HG03135 (cell line): ENCODE results near the gene BICRA.
"Not testable (repeated sequence)": the region's sequence is repeated elsewhere in the genome, so short reads cannot be mapped to it uniquely, and the experiment has no call there.

ENCODE experiments used
- ATAC-seq: cut with Tn5 transposase; IDR thresholded peaks from one replicate; pipeline ENCODE4 v1.9.1; 2021; ENCODE audit warnings: mild to moderate bottlenecking, moderate library complexity; ENCODE audit not compliant: unreplicated experiment

Gene BICRA

DNA sequence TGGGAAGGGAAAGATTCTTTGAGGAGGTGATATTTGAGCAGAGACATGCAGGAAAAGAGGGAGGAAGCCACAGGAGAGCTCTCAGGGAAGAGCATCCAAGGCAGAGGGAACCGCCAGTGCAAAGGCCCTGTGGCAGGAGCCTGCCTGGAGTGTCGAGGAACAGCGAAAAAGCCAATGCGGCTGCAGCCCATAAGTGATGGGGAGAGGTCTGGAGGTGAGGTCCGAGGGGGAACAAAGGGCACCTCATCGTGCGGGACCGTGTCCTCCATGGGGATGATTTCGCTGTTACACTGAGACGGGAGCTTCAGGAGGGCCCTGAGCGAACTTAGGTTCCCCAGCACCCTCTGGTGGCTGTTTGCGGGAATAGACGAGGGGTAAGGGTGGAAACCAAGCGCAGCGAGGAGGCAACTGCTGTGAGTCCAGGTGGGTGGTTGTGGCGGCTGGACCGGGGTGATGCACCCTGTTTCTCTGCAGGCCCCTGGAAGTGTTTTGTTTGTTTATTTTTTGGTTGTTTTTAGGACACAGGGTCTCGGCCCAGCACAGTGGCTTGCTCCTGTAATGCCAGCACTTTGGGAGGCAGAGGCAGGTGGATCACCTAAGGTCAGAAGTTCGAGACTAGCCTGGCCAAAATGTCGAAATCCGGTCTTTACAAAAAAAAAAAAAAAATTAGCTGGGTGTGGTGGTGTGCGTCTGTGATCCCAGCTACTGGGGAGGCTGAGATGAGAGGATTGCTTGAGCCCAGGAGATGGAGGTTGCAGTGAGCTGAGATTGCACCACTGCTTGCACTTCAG is 98.4 kb downstream of the BICRA start:
- ATAC-seq, result no peak

DNA sequence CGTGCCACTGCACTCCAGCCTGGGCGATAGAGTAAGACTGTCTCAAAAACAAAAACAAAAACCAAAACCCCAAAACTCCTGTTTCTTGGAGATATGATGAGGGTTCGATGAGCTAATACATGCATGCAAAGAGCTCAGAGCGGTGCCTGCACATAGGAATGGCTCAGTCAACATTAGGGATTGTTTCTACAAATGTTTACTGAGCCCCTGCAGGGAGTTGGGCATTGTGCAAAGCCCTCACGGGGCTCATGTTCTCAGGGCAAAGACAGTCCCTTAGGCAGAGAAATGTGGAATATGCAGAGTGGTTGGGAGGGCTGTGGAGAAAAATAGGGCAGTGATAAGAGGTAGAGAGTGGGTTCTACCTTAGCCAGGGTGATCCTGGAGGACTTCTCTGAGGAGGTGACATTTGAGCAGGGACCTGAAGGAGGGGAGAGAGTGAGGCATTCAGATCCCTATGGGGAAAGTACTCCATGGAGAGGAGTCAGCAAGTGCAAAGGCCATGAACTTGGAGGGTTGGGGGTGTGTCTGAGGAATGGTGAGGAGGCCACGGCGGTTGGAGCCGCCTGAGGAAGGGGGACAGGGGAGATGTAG is 102.8 kb downstream of the BICRA start:
- ATAC-seq, result no peak

DNA sequence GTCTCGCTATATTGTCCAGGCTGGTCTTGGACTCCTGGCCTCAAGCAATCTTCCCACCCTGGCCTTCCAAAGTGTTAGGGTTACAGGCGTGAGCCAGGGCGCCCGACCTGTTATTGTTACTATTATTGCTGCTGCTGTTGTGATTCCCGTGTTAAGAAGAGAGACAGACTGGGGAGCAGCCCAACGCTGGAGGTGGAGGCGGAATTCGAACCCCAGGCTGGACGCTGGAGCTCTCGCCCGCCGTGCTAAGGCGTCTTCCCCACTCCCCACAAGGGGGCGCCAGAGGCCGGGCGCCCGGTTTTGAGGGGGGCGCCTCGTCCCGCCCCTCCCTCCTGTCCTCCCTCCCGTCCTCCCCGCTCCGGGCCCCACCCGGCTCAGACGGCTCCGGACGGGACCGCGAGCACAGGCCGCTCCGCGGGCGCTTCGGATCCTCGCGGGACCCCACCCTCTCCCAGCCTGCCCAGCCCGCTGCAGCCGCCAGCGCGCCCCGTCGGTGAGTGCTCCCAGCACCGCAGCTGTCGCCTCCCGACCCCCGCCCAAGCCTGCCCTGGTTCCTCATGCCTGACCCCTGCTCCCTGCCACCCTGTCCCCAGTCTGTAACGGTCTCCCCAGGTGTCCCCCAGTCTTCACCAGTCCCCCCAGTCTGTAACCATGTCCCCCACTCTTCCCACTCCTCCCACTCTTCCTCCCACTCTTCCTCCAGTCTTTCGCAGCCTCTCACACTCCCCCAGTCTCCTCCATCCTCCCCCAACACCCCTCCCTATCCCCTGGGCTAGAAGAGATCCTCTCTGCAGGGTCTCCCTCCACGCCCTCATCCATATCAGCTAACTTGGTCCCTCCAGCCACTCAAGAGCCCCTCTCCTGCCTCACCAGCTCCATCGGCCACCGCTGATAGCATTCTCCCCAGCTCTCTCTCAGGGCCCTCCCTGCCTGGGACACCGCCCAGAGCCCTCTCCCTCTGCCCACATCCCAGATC is 104.4 kb downstream of the BICRA start, which contains the start of gene EHD2:
Gene EHD2, plus strand, starts transcription at position 377 of the 976 bp plus-strand sequence. CDS start 3,191 bp downstream, outside the sequence.
- no peak for ATAC-seq

DNA sequence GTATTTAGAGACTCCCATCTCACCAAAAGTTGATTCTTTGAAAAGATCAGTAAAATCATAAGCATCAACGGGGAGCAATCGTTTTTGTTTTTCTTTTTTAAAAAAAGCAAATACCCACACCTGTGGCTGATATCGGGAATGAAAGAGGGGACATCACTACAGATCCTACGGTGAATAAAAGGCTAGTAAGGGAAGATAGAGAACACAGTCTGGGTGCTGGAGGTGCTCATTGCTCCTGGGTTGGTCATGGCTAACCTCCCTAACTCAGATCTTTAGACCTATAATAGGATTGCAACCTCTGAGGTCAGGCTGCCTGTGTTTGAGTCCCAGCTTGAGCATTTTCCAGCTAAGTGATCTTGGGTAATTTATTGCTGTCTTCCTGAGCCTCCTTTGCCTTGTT is 105.4 kb downstream of the BICRA start:
- ATAC-seq, result no peak

DNA sequence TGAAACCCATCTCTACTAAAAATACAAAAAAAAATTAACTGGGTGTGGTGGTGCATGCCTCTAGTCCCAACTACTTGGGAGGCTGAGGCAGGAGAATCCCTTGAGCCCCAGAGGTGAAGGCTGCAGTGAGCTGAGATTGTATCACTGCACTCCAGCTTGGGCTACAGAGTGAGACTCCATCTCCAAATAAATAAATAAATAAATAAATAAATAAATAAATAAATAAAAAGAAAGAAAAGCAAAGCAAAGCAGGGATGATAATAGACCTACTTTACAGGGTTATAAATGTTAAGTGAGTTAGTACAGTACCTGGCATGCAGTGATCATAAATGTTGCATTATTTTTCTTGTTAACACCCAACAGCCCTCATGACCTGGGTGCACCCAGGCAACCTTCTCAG is 105.9 kb downstream of the BICRA start:
- not testable (repeated sequence) for ATAC-seq

DNA sequence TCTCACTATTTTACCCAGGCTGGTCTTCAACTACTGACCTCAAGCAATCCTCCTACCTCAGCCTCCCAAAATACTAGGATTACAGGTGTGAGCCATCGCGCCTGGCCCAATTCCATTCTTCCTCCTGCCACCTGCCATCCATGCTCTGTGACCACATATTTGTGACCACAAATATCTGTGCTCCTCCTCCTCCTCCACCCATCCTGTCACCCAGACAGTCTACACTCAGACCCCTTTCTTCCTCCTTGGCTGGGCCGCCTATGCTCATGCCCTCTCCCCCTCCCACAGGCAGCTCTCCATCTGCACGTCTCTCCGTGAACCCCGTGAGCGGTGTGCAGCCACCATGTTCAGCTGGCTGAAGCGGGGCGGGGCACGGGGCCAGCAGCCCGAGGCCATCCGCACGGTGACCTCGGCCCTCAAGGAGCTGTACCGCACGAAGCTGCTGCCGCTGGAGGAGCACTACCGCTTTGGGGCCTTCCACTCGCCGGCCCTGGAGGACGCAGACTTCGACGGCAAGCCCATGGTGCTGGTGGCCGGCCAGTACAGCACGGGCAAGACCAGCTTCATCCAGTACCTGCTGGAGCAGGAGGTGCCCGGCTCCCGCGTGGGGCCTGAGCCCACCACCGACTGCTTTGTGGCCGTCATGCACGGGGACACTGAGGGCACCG is 107.5 kb downstream of the BICRA start:
- ATAC-seq, result no peak

DNA sequence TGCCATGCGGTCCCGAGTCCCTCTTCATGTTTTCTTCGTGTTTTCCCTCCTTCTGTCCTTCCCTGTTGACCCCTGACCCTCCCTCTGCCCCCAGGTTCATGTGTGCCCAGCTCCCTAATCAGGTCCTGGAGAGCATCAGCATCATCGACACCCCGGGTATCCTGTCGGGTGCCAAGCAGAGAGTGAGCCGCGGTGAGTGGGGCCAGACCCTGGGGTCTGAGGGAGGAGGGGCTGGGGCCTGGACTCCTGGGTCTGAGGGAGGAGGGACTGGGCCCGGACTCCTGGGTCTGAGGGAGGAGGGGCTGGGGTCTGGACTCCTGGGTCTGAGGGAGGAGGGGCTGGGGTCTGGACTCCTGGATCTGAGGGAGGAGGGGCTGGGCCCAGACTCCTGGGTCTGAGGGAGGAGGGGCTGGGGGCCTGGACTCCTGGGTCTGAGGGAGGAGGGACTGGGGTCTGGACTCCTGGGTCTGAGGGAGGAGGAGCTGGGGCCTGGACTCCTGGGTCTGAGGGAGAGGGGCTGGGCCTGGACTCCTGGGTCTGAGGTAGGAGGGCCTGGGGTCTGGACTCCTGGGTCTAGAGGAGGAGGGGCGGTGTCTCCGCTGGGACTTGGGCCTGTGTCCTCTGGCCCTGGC is 109.6 kb downstream of the BICRA start:
- not testable (repeated sequence) for ATAC-seq

DNA sequence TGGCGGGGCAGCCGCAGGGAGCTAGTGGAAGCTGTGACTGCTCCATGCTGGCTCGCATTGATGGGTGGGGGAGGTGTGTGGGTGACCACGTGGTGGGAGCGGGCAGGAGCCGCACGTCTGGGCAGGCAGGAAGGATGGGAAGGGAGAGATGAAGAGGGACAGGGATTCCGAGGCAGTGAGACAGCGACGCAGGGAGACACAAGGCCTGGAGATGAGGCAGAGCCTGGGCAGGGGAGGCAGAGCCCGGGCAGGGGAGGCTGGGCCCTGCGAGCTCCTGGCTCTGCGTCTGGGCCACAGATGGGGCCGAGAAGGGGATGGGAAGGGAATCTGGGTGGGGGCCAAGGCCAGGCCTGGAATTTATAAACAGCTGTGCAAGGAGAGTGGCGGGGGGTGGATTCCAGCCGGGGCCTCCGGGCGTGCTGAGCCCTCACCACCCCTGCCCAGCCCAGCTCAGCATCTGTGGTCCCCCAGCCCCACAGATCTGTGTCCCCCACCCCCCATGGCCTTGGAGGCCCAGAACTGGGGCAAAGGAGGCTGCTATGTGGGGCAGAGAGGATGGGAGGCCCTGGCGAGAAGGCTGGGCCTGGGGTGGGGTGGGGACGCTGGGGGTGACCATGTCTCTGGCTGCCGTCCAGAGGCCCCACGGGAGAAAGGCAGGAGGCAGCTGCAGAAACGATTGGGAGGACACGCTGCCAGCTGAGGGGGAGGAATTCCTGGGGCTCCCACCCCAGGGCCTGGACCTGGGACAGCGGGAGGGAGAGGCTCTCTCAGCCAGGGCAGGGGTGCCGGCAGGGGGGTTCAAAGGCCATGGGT is 110.3 kb downstream of the BICRA start:
- ATAC-seq, result no peak

DNA sequence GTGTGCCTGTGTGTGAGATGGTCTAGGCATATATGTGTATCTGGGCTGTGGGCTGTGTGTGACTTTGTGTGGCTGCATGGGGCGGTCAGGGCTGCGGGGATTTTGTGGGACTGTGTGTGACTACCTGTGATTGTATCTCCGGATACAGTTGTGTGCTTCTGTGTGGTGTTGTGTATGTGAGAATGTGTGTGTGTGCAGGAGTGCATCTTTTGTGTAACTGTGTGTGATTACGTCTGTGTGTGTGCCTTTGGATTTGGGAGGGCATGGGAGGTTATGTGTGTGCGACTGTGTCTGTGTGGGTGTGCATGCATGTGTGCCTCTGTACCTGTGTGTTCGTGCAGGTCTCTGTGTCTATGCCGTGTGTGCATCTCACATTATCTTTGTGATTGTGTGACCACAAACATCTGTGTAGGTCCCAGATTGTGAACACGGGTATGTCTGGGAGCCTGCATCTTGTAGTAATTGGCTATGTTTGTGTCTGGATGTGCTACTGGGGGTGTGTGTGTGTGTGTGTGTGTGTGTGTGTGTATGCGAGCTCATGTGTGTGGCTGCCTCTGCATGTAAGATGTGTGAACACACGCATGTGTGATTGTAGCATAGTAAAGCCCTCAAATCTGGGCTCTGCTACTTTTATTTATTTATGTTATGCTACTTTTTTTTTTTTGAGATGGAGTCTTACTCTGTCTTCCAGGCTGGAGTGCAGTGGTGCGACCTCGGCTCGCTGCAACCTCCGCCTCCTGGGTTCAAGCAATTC is 111.9 kb downstream of the BICRA start:
- no peak for ATAC-seq

DNA sequence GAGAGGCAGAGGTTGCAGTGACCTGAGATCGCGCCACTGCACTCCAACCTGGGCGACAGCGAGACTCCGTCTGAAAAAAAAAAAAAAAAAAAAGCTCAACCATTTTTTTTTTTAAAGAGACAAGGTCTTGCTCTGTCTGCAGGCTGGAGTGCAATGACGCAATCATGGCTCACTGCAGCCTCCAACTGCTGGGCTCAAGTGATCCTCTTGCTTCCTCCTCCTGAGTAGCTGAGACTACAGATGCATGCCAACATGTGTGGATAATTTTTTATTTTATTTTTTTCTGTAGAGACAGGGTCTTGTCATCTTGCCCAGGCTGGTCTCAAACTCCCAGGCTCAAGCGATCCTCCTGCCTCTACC is 114.6 kb downstream of the BICRA start:
- no peak for ATAC-seq

DNA sequence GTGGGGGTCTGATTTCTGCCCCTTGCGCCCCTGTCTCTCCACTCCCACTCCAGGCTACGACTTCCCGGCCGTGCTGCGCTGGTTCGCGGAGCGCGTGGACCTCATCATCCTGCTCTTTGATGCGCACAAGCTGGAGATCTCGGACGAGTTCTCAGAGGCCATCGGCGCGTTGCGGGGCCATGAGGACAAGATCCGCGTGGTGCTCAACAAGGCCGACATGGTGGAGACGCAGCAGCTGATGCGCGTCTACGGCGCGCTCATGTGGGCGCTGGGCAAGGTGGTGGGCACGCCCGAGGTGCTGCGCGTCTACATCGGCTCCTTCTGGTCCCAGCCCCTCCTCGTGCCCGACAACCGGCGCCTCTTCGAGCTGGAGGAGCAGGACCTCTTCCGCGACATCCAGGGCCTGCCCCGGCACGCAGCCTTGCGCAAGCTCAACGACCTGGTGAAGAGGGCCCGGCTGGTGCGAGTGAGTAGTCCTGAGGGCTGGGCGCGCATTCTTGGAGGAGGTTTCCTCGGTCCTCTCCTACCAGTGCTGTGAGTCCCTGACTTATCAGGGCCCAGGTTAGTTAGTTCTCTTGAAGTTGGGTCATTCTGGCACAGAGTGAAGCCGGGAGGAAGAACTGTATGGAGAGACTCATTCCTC is 116.9 kb downstream of the BICRA start:
- ATAC-seq, result no peak

DNA sequence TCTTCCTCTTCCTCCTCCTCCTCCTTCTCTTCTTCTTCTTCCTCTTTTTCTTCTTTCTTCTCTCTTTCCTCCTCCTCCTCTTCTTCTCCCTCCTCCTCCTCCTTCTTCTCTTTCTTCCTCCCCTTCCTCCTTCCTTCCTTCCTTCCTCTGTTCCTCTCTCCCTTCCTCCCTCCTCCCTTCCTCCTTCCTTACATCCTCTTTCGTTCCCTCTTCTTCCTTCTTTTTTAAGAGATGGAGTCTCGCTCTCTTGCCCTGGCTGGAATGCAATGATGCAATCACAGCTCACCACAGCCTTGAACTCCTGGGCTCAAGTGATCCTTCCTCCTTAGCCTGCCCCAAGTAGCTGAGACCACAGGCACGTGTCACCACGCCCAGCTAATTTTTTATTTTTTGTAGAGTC is 117.5 kb downstream of the BICRA start:
- no peak for ATAC-seq

DNA sequence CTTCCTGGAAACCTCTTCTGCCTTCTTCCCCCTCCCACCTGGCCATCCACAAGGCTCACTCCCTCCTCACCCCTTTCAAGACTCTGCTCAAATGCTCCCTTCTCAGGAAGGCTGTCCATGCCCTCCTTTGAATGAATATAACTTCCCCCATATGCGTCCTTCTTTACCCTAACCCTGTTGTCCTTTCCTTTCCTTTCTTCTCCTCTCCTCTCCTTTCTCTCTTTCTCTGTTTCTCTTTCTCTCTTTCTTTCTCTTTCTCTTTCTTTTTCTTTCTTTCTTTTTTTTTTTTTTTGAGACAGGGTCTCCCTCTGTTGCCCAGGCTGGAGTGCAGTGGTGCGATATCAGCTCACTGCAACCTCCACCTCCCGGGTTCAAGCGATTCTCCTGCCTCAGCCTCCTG is 119.4 kb downstream of the BICRA start:
- not testable (repeated sequence) for ATAC-seq

DNA sequence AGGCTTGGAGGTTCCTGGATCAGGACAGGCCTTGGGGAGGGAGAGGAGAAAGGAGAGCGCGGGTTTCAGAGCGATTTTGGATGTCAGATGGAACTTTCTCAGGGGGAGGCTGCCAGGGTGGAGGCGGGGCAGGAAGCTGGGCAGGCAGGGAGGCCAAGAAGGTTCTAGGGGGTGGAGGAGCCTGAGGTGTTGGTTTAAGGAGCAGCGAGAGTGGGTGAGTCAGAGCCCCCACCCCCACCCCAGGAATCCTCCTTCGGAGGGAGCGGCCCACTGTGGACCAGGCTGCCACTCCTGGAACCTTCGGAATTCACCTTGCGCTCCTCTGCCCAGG is 120.5 kb downstream of the BICRA start:
- no peak for ATAC-seq

DNA sequence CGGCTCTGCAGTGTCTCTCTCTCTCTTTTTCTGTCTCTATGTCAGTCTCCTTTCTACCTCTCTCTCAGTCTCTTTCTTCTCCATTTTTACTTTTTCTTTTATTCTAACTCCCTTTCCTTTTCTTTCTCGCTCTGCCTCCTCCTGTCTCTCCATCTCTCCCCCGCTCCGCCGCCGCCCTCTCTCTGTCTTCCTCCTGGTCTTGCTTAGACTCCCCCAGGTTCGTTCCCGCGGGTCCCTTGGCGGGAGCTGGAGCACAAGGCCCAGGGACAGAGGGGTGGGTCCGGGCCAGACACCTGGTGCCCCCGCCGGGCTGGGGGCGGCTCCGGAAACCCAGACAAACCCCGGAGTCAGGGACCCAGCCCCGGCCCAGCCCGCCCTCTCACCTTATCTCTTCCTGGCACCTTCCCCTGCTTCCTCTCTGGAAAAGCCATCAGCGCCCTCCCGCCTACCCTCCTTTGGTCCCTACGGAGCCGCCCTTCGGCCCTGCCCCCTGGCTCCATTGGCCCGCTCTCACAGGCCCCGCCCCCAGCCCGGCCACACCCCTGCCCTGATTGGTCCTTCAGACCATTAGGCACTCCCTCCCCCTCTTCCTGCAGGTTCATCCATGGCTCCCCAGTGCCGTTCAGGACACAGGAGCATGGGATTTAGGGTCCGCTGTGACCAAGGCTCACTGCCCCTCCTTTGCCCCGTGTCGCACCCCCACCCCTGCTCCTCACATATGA is 121.0 kb downstream of the BICRA start:
- no peak for ATAC-seq

DNA sequence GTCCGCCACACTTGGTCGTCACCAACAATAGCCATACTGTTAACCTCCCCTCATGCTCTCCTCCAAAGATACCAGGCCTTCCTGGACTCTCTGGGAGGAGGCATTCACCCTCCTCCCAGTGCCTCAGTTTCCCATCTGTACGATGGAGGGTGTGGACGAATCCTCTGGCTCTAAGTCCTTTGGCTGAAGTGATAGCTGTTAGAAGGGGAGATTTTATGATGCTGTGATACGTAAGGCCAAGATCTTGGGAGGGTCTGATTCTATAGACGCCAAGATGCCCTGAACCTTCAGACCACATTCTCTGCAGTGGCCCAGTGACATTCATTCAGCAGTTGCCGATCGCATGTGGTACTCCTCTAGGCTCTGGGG is 121.6 kb downstream of the BICRA start:
- no peak for ATAC-seq

DNA sequence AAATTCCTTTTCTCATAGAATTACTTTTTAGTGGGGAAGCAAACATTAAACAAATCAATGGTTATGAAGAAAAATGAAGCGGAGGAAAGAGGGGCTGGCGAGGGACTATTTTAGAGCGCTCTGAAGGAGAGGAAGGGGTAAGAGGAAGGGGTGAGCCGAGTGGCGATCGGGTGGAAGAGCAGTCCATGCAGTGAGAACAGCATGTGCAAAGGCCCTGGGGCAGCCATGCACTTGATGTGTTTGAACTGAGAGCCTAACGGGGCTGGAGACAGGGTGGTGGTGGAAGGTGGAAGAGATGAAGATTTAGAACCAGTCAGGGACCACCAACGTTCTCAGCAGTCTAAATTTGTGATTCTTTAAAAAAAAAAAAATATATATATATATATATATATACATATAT is 122.0 kb downstream of the BICRA start:
- ATAC-seq, result no peak

DNA sequence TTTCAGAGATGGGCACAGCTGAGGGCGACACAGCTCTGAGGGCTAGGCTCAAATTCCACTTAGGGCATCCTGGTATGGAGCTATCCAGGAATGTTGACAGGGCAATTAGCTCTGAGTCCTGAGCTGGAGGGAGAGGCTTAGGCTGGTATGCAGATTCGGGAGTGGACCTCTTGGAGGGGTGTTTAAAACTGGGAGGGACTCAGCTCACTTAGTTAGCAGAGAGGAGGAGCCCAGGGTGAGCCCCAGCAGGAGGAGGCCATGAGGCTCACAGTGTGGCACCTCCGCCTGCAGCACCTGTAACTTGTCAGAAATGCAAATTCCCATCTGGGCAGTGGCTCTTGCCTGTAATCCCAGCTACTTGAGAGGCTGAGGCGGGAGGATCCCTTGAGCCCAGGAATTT is 126.2 kb downstream of the BICRA start:
- ATAC-seq, result no peak
